ENCODE measurements around the gene TMEM164. TPM values are rescaled to one million over a fixed set of nuclear protein-coding genes. Genes with fewer than 3 reads are reported as not detected.

The TMEM164 gene
- total RNA-seq, 1 donor = 7.3 TPM

GRCh38 chrX:110175146-110175545, 172.2 kb downstream of the TMEM164 start:
- no peak for TF ChIP-seq CTCF (IDR thresholded peaks at IDR 0.05; ENCODE audit: insufficient read depth, low read length)
- H3K4me3 ChIP-seq (ENCODE audit: low read depth, low read length) = no peak overlapping the region
- DNase-seq (ENCODE audit: low read depth) = no peak

- no peak for TF ChIP-seq CTCF (IDR thresholded peaks at IDR 0.05; ENCODE audit: insufficient read depth, low read length)
- no peak for DNase-seq (ENCODE audit: low read depth)
- no peak overlapping the region for H3K4me3 ChIP-seq (ENCODE audit: low read depth, low read length)
Observed at GRCh38 chrX:110175696-110176095, 172.8 kb downstream of the TMEM164 start.

GRCh38 chrX:110178179-110178865, 175.4 kb downstream of the TMEM164 start:
- TF ChIP-seq CTCF (IDR thresholded peaks at IDR 0.05; ENCODE audit: insufficient read depth, low read length) = no peak
- no peak for DNase-seq (ENCODE audit: low read depth)
- no peak overlapping the region for H3K4me3 ChIP-seq (ENCODE audit: low read depth, low read length)

- no peak overlapping the region for H3K4me3 ChIP-seq (ENCODE audit: low read depth, low read length)
- TF ChIP-seq CTCF (IDR thresholded peaks at IDR 0.05; ENCODE audit: insufficient read depth, low read length) = no peak
- peak; percentile 81 for DNase-seq (ENCODE audit: low read depth)
Observed at GRCh38 chrX:110180176-110180927, 177.4 kb downstream of the TMEM164 start.

- H3K4me3 ChIP-seq (ENCODE audit: low read depth, low read length) = no peak overlapping the region
- no peak for TF ChIP-seq CTCF (IDR thresholded peaks at IDR 0.05; ENCODE audit: insufficient read depth, low read length)
- peak; percentile 58 for DNase-seq (ENCODE audit: low read depth)
Observed at GRCh38 chrX:110180928-110181310, 178.0 kb downstream of the TMEM164 start.

GRCh38 chrX:110181459-110182137, 178.7 kb downstream of the TMEM164 start:
- H3K4me3 ChIP-seq (ENCODE audit: low read depth, low read length) = no peak overlapping the region
- DNase-seq (ENCODE audit: low read depth) = no peak
- no peak for TF ChIP-seq CTCF (IDR thresholded peaks at IDR 0.05; ENCODE audit: insufficient read depth, low read length)

All from fibroblast of the aortic adventitia (primary cell).